NK-92 (cell line): ENCODE results near the gene PFAS.
A peak's percentile ranks its signal among the peaks of the same experiment; 100 is the strongest.
"Not testable (repeated sequence)": the region's sequence is repeated elsewhere in the genome, so short reads cannot be mapped to it uniquely, and the experiment has no call there.

Experiments used
- DNase-seq: peaks from one replicate; lab custom pipeline; 2025; ENCODE audit not compliant: unreplicated experiment; lab: John Stamatoyannopoulos, UW

The PFAS gene

GRCh38 chr17:8248751-8249607 is at the start of gene PFAS:
TSS of gene PFAS (plus strand) at chr17:8249289. CDS start at chr17:8253938, 4,649 bp downstream.
- DNase-seq = peak; percentile 78

GRCh38 chr17:8204761-8205555 is 44.1 kb upstream of the PFAS start:
- no peak for DNase-seq

GRCh38 chr17:8206536-8206935 is 42.6 kb upstream of the PFAS start:
- no peak for DNase-seq

GRCh38 chr17:8209907-8210760 is 39.0 kb upstream of the PFAS start, which contains the start of gene AURKB:
TSS of gene AURKB (minus strand) at chr17:8210575. CDS start at chr17:8210224, 351 bp downstream.
- peak; percentile 37 for DNase-seq

- no peak for DNase-seq
Observed at GRCh38 chr17:8210761-8211458, 38.2 kb upstream of the PFAS start.

- no peak for DNase-seq
Observed at GRCh38 chr17:8212312-8213180, 36.5 kb upstream of the PFAS start.

DNA sequence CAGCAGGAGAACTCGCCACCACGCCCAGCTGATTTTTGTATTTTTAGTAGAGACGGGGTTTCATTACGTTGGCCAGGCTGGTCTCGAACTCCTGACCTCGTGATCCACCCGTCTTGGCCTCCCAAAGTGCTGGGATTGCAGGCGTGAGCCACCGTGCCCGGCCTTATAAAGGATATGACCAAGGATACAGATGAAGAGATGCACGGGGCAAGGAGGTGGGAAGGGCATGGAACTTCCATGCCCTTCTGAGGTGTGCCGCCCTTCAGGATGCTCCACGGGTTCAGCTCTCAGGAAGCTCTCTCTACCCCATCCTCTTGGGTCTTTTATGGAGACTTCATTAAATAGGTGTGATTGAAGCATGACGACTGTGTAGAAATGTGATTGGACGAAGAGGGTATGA is 35.1 kb upstream of the PFAS start:
- not testable (repeated sequence) for DNase-seq

DNA sequence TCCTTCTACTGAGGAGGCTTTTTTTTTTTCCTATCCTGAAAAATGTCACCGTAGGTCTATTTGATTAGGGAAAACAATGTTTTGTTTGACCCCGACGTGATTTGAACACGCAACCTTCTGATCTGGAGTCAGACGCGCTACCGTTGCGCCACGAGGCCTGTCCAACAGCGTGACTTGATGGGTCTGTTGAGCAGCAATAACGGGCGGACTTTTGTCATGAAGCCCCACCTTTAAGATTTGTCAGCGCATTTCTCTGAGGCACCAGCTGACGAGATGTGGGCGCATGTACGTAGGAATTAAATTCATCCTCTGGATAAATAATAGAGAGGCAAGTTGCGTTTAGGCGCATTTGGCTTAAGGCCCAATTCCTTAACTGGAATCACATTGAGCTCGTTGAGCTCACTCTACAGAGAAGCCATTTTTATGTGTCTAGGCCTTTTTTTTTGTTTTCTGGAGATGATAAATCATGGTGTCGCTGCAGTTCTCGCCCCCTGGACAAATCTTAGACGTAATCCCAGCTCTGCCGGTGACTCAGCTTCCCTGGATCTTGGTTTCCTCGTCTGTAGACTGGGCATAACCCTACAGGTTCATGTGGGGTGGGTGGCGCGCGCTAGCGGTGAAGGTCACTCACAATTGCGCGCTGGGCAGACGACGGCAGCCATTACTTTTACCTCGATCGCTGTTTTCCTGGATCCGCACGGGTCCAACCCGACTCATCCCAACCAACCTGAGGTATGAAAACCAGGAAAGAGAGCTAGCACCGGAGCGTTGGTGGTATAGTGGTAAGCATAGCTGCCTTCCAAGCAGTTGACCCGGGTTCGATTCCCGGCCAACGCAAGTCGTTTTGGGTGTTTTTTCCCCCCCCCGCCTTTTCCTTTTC is 28.1 kb upstream of the PFAS start:
- DNase-seq = no peak

GRCh38 chr17:8221663-8222379 is 27.3 kb upstream of the PFAS start:
- DNase-seq = no peak

- no peak for DNase-seq
Observed at GRCh38 chr17:8222380-8222629, 26.8 kb upstream of the PFAS start.

- no peak for DNase-seq
Observed at GRCh38 chr17:8222630-8223355, 26.3 kb upstream of the PFAS start.

DNA sequence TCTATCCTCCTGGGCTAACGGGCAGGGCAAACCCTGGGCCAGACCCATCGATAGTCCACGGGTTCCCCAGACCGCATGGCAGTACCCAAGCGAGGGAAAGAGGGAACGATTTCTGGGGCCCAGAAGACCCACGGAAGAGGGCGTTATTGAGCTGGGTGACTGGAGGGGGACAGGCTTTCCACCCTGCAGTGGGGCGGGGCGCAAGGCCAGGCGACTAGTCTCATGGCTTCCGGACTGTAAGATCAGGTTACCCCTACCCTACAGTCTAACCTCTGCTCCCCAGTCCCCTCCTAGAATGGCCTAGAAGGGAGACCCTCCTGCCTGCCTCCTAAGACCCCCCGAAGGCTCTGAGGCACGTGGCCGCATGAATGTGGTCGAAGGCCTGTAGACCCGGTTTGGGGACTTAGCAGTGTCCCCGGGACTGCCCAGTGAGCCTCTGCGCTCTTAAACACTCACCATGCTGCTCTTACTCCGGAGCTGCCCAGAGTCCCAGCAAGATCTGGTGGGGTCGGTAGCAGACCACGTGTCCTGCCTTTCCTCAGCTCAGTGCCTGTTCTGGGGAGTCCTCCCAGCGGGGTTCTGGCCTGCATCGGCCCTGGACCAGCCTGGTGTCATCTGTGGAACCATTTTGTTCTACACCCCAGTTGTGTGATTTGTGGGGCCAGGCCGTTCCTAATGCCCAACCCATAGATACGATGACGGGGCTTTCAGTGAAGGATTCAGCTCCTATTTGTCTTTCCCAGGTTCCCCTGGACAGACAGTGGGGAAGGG is 25.5 kb upstream of the PFAS start:
- DNase-seq = no peak

- no peak for DNase-seq
Observed at GRCh38 chr17:8224891-8225812, 23.9 kb upstream of the PFAS start.

GRCh38 chr17:8225813-8226535 is 23.1 kb upstream of the PFAS start:
- DNase-seq = no peak
